GM23338 (cell line): Measurements from ENCODE around the gene MUC6. TPM values are rescaled to one million over a fixed set of nuclear protein-coding genes. Genes with fewer than 3 reads are reported as not detected.

ENCODE experiments used
- ATAC-seq: fragments of 200-7000 bp; cut with Tn5 transposase; 3 replicates; pipeline ENCODE4 v1.9.1; 2020
- DNase-seq: peaks from one replicate; pipeline ENCODE4 v3.0.0-alpha.2; 2015; ENCODE audit warnings: low spot score
- H2AFZ ChIP-seq: fragments of 200-600 bp; sonication (generic); 2 replicates; pipeline ENCODE4 v1.8.0; 2016; ENCODE audit warnings: antibody characterized with exemption, mild to moderate bottlenecking, moderate library complexity
- H3F3A ChIP-seq: fragments of 200-600 bp; sonication (generic); replicated peaks from 2 replicates; pipeline ENCODE4 v1.8.0; 2017; ENCODE audit warnings: antibody characterized with exemption, mixed run types, low read depth
- H3K27ac ChIP-seq: fragments of 200-600 bp; sonication (generic); 2 replicates; pipeline ENCODE4 v1.6.1; 2016; ENCODE audit warnings: low read depth
- H3K27me3 ChIP-seq: fragments of 200-600 bp; sonication (generic); 2 replicates; pipeline ENCODE4 v1.8.0; 2016; ENCODE audit warnings: mild to moderate bottlenecking, mixed run types, moderate library complexity; ENCODE audit not compliant: insufficient read depth
- H3K36me3 ChIP-seq: fragments of 200-600 bp; sonication (generic); 2 replicates; pipeline ENCODE4 v1.8.0; 2016; ENCODE audit warnings: mild to moderate bottlenecking; ENCODE audit not compliant: insufficient read depth
- H3K4me1 ChIP-seq: fragments of 200-600 bp; sonication (generic); 2 replicates; pipeline ENCODE4 v1.8.0; 2016; ENCODE audit warnings: mild to moderate bottlenecking, moderate library complexity; ENCODE audit not compliant: insufficient read depth
- H3K4me2 ChIP-seq: fragments of 200-600 bp; sonication (generic); 2 replicates; pipeline ENCODE4 v1.7.1; 2017; ENCODE audit warnings: mixed run types
- H3K4me3 ChIP-seq: fragments of 200-600 bp; sonication (generic); 2 replicates; pipeline ENCODE4 v1.6.1; 2016; ENCODE audit warnings: mixed run types
- H3K79me2 ChIP-seq: fragments of 200-600 bp; sonication (generic); replicated peaks from 2 replicates; pipeline ENCODE4 v1.8.0; 2017; ENCODE audit warnings: mild to moderate bottlenecking; ENCODE audit not compliant: insufficient read depth
- H3K9me2 ChIP-seq: fragments of 200-600 bp; sonication (generic); 2 replicates; pipeline ENCODE4 v1.8.0; 2017; ENCODE audit not compliant: insufficient read depth
- H4K20me1 ChIP-seq: fragments of 200-600 bp; sonication (generic); replicated peaks from 2 replicates; pipeline ENCODE4 v1.8.0; 2017; ENCODE audit warnings: mild to moderate bottlenecking; ENCODE audit not compliant: insufficient read depth
- H3K27ac Mint-ChIP-seq: 2 replicates; pipeline ENCODE4 v1.8.0; 2020; ENCODE audit warnings: inconsistent platforms, mild to moderate bottlenecking, moderate library complexity, mixed read lengths
- H3K27me3 Mint-ChIP-seq: 3 replicates; pipeline ENCODE4 v1.8.0; 2022; ENCODE audit warnings: low read depth, mild to moderate bottlenecking, moderate library complexity, mixed read lengths, inconsistent platforms; ENCODE audit not compliant: insufficient read depth, poor library complexity
- H3K36me3 Mint-ChIP-seq: 3 replicates; pipeline ENCODE4 v1.8.0; 2021; ENCODE audit warnings: low read depth, mild to moderate bottlenecking, inconsistent platforms, moderate library complexity, mixed read lengths
- H3K4me1 Mint-ChIP-seq: 3 replicates; pipeline ENCODE4 v1.8.0; 2020; ENCODE audit warnings: mild to moderate bottlenecking, inconsistent platforms, mixed read lengths
- H3K4me3 Mint-ChIP-seq: 3 replicates; pipeline ENCODE4 v1.8.0; 2021; ENCODE audit warnings: moderate library complexity, mild to moderate bottlenecking, inconsistent platforms, mixed read lengths
- H3K9me3 Mint-ChIP-seq: 3 replicates; pipeline ENCODE4 v1.8.0; 2020; ENCODE audit warnings: moderate library complexity, mild to moderate bottlenecking, inconsistent platforms, mixed read lengths
- CREB1 ChIP-seq: fragments of 250-450 bp; sonication (Bioruptor Pico); IDR thresholded peaks from 2 replicates; pipeline ENCODE4 v1.5.0; 2020; ENCODE audit warnings: low read depth, mild to moderate bottlenecking, moderate library complexity
- EZH2 ChIP-seq: fragments of 200-600 bp; sonication (generic); IDR thresholded peaks from one replicate; pipeline ENCODE4 v1.8.0; 2017; ENCODE audit warnings: antibody characterized with exemption, mild to moderate bottlenecking, low read depth; ENCODE audit not compliant: unreplicated experiment
- EZH2phosphoT487 ChIP-seq: fragments of 200-600 bp; sonication (generic); IDR thresholded peaks from one replicate; pipeline ENCODE4 v1.8.1; 2018; ENCODE audit warnings: antibody characterized with exemption; ENCODE audit not compliant: unreplicated experiment
- JUNB ChIP-seq: IDR thresholded peaks from one replicate; pipeline ENCODE4 v1.6.1; 2016; ENCODE audit warnings: antibody characterized with exemption; ENCODE audit not compliant: unreplicated experiment
- NANOG ChIP-seq: IDR thresholded peaks from 2 replicates; pipeline ENCODE4 v1.6.1; 2016; ENCODE audit warnings: antibody characterized with exemption, borderline replicate concordance
- POLR2AphosphoS5 ChIP-seq: IDR thresholded peaks from 2 replicates; pipeline ENCODE4 v1.6.1; 2016; ENCODE audit warnings: antibody characterized with exemption, low read depth
- STAT1 ChIP-seq: IDR thresholded peaks from one replicate; pipeline ENCODE4 v1.6.1; 2016; ENCODE audit warnings: antibody characterized with exemption; ENCODE audit not compliant: unreplicated experiment
- ZNF114 ChIP-seq: fragments of 250-450 bp; sonication (Bioruptor Pico); IDR thresholded peaks from 2 replicates; pipeline ENCODE4 v1.5.0; 2020; ENCODE audit warnings: mild to moderate bottlenecking, moderate library complexity
- ZNF331 ChIP-seq: fragments of 250-450 bp; sonication (Bioruptor Pico); IDR thresholded peaks from 2 replicates; pipeline ENCODE4 v1.5.0; 2020; ENCODE audit warnings: low read depth, mild to moderate bottlenecking, moderate library complexity
- polyA plus RNA-seq: library from polyadenylated mRNA; unstranded; fragments of >200 nt; fragmentation: Nextera tagmentation; extraction: Ambion mirVana; gene quantifications from 2 replicates; pipeline ENCODE4 v1.2.1, GENCODE V29; 2016
- total RNA-seq: library from RNA; depleted of rRNA; stranded (reverse); fragments of >200 nt; shearing (Covaris generic); gene quantifications from 2 replicates; pipeline ENCODE4 v1.2.3, GENCODE V29; 2014
- TF ChIP-seq, protein P1 (sequence below): IDR thresholded peaks from 2 replicates; pipeline ENCODE4 v1.6.1; 2016; ENCODE audit warnings: antibody characterized with exemption
- TF ChIP-seq, protein P2 (sequence below), 2 experiments: fragments of 200-600 bp in 1 of 2; sonication (generic) in 1 of 2; conservative IDR thresholded peaks; 2 replicates each; pipeline versions ENCODE4 v1.5.1 to v1.6.1; 2016 to 2017; ENCODE audit warnings: antibody characterized with exemption in 2 of 2, low read depth in 2 of 2, mild to moderate bottlenecking in 2 of 2, moderate library complexity in 1 of 2
- TF ChIP-seq, protein P3 (sequence below): fragments of 250-450 bp; sonication (Bioruptor Pico); IDR thresholded peaks from 2 replicates; pipeline ENCODE4 v1.5.0; 2020; ENCODE audit warnings: mild to moderate bottlenecking, moderate library complexity
- TF ChIP-seq, protein P4 (sequence below): IDR thresholded peaks from one replicate; pipeline ENCODE4 v1.6.1; 2018; ENCODE audit warnings: antibody characterized with exemption; ENCODE audit not compliant: unreplicated experiment

Gene MUC6
- total and polyA plus RNA-seq, 2 experiments from 2014 or later, result not detected

GRCh38 chr11:978781-979180, 57.7 kb downstream of the MUC6 start:
- TF ChIP-seq, protein P1, sequence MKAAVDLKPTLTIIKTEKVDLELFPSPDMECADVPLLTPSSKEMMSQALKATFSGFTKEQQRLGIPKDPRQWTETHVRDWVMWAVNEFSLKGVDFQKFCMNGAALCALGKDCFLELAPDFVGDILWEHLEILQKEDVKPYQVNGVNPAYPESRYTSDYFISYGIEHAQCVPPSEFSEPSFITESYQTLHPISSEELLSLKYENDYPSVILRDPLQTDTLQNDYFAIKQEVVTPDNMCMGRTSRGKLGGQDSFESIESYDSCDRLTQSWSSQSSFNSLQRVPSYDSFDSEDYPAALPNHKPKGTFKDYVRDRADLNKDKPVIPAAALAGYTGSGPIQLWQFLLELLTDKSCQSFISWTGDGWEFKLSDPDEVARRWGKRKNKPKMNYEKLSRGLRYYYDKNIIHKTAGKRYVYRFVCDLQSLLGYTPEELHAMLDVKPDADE, result no peak
- no peak for TF ChIP-seq JUNB
- TF ChIP-seq, protein P2, sequence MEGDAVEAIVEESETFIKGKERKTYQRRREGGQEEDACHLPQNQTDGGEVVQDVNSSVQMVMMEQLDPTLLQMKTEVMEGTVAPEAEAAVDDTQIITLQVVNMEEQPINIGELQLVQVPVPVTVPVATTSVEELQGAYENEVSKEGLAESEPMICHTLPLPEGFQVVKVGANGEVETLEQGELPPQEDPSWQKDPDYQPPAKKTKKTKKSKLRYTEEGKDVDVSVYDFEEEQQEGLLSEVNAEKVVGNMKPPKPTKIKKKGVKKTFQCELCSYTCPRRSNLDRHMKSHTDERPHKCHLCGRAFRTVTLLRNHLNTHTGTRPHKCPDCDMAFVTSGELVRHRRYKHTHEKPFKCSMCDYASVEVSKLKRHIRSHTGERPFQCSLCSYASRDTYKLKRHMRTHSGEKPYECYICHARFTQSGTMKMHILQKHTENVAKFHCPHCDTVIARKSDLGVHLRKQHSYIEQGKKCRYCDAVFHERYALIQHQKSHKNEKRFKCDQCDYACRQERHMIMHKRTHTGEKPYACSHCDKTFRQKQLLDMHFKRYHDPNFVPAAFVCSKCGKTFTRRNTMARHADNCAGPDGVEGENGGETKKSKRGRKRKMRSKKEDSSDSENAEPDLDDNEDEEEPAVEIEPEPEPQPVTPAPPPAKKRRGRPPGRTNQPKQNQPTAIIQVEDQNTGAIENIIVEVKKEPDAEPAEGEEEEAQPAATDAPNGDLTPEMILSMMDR (conservative IDR thresholded peaks at IDR 0.05; ENCODE audit: low read depth in 2 of 2), result no peak
- TF ChIP-seq POLR2AphosphoS5, result no peak
- TF ChIP-seq, protein P3, sequence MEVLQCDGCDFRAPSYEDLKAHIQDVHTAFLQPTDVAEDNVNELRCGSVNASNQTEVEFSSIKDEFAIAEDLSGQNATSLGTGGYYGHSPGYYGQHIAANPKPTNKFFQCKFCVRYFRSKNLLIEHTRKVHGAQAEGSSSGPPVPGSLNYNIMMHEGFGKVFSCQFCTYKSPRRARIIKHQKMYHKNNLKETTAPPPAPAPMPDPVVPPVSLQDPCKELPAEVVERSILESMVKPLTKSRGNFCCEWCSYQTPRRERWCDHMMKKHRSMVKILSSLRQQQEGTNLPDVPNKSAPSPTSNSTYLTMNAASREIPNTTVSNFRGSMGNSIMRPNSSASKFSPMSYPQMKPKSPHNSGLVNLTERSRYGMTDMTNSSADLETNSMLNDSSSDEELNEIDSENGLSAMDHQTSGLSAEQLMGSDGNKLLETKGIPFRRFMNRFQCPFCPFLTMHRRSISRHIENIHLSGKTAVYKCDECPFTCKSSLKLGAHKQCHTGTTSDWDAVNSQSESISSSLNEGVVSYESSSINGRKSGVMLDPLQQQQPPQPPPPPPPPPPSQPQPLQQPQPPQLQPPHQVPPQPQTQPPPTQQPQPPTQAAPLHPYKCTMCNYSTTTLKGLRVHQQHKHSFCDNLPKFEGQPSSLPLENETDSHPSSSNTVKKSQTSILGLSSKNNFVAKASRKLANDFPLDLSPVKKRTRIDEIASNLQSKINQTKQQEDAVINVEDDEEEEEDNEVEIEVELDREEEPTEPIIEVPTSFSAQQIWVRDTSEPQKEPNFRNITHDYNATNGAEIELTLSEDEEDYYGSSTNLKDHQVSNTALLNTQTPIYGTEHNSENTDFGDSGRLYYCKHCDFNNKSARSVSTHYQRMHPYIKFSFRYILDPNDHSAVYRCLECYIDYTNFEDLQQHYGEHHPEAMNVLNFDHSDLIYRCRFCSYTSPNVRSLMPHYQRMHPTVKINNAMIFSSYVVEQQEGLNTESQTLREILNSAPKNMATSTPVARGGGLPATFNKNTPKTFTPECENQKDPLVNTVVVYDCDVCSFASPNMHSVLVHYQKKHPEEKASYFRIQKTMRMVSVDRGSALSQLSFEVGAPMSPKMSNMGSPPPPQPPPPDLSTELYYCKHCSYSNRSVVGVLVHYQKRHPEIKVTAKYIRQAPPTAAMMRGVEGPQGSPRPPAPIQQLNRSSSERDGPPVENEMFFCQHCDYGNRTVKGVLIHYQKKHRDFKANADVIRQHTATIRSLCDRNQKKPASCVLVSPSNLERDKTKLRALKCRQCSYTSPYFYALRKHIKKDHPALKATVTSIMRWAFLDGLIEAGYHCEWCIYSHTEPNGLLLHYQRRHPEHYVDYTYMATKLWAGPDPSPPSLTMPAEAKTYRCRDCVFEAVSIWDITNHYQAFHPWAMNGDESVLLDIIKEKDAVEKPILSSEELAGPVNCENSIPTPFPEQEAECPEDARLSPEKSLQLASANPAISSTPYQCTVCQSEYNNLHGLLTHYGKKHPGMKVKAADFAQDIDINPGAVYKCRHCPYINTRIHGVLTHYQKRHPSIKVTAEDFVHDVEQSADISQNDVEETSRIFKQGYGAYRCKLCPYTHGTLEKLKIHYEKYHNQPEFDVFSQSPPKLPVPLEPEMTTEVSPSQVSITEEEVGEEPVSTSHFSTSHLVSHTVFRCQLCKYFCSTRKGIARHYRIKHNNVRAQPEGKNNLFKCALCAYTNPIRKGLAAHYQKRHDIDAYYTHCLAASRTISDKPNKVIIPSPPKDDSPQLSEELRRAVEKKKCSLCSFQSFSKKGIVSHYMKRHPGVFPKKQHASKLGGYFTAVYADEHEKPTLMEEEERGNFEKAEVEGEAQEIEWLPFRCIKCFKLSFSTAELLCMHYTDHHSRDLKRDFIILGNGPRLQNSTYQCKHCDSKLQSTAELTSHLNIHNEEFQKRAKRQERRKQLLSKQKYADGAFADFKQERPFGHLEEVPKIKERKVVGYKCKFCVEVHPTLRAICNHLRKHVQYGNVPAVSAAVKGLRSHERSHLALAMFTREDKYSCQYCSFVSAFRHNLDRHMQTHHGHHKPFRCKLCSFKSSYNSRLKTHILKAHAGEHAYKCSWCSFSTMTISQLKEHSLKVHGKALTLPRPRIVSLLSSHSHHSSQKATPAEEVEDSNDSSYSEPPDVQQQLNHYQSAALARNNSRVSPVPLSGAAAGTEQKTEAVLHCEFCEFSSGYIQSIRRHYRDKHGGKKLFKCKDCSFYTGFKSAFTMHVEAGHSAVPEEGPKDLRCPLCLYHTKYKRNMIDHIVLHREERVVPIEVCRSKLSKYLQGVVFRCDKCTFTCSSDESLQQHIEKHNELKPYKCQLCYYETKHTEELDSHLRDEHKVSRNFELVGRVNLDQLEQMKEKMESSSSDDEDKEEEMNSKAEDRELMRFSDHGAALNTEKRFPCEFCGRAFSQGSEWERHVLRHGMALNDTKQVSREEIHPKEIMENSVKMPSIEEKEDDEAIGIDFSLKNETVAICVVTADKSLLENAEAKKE (CRISPR knock-in tag), result no peak
- TF ChIP-seq NANOG, result no peak
- TF ChIP-seq EZH2phosphoT487, result no peak
- TF ChIP-seq EZH2, result no peak
- TF ChIP-seq STAT1, result no peak
- TF ChIP-seq CREB1, result no peak
- TF ChIP-seq ZNF114 (CRISPR knock-in tag), result no peak
- TF ChIP-seq, protein P4, sequence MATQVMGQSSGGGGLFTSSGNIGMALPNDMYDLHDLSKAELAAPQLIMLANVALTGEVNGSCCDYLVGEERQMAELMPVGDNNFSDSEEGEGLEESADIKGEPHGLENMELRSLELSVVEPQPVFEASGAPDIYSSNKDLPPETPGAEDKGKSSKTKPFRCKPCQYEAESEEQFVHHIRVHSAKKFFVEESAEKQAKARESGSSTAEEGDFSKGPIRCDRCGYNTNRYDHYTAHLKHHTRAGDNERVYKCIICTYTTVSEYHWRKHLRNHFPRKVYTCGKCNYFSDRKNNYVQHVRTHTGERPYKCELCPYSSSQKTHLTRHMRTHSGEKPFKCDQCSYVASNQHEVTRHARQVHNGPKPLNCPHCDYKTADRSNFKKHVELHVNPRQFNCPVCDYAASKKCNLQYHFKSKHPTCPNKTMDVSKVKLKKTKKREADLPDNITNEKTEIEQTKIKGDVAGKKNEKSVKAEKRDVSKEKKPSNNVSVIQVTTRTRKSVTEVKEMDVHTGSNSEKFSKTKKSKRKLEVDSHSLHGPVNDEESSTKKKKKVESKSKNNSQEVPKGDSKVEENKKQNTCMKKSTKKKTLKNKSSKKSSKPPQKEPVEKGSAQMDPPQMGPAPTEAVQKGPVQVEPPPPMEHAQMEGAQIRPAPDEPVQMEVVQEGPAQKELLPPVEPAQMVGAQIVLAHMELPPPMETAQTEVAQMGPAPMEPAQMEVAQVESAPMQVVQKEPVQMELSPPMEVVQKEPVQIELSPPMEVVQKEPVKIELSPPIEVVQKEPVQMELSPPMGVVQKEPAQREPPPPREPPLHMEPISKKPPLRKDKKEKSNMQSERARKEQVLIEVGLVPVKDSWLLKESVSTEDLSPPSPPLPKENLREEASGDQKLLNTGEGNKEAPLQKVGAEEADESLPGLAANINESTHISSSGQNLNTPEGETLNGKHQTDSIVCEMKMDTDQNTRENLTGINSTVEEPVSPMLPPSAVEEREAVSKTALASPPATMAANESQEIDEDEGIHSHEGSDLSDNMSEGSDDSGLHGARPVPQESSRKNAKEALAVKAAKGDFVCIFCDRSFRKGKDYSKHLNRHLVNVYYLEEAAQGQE, result no peak
- TF ChIP-seq ZNF331 (CRISPR knock-in tag), result no peak
- H3K4me1 Mint-ChIP-seq, result peaks cover 14% of the 10 kb centered on the region
- H3K36me3 ChIP-seq, result no peaks in the 10 kb centered on the region; the same call in 1 of the 2 replicates
- peaks cover 10% of the 10 kb centered on the region for H3K27me3 Mint-ChIP-seq
- no peak for DNase-seq
- no peaks in the 10 kb centered on the region for H3K27me3 ChIP-seq
- H3K4me2 ChIP-seq, result no peak overlapping the region
- H2AFZ ChIP-seq, result no peak overlapping the region
- no peaks in the 10 kb centered on the region for H3K9me2 ChIP-seq
- no peak overlapping the region for H3K4me3 Mint-ChIP-seq
- H3K27ac ChIP-seq, result no peak overlapping the region; the same call in 1 of the 2 replicates
- H3K36me3 Mint-ChIP-seq, result peaks cover 42% of the 10 kb centered on the region
- H4K20me1 ChIP-seq, result peaks cover 3% of the 10 kb centered on the region; the same call in 1 of the 2 replicates
- H3K4me3 ChIP-seq, result no peak overlapping the region
- no peaks in the 10 kb centered on the region for H3F3A ChIP-seq
- H3K4me1 ChIP-seq, result no peaks in the 10 kb centered on the region
- ATAC-seq, result no peak
- H3K79me2 ChIP-seq, result peaks cover 15% of the 10 kb centered on the region
- peak overlapping the region; percentile 76 for H3K27ac Mint-ChIP-seq
- H3K9me3 Mint-ChIP-seq, result no peaks in the 10 kb centered on the region; the same call in 2 of the 3 replicates
